Measurements from ENCODE around the gene BAHD1. TPM values are rescaled to one million over a fixed set of nuclear protein-coding genes. Genes with fewer than 3 reads are reported as not detected.

BAHD1 gene
- total RNA-seq, 4 donors from 2014 or later: 9.0 to 35.5 (median 26.4) TPM

- Histone ChIP-seq H3K27ac (no peak overlapping the region), H3K9me3 (no peaks in the 10 kb centered on the region), H3K4me1 (peaks cover 20 to 57% (median 38%) of the 10 kb centered on the region in 4 donors), H3K4me3 (no peak overlapping the region), H3K27me3 (no peaks in the 10 kb centered on the region), H3K36me3 (peaks cover 0 to 7% (median 0%) of the 10 kb centered on the region in 4 donors)
- TF ChIP-seq POLR2A (IDR thresholded peaks at IDR 0.05): no peak
- TF ChIP-seq POLR2AphosphoS5 (IDR thresholded peaks at IDR 0.05): no peak
- no peak for TF ChIP-seq EP300 (IDR thresholded peaks at IDR 0.05; ENCODE audit: low read depth)
- TF ChIP-seq CTCF (IDR thresholded peaks at IDR 0.05): no peak
- DNase-seq: no peak
- 80% methylated on average over 7 of the region's 7 CpGs; no CpG with 5 or more reads in 1 of the 2 donors for WGBS, 2 donors (ENCODE audit: low coverage in 1 of 2)
- intact Hi-C loops (cut with DNase I; ENCODE audit: low total_unique reads) (no loop called here), in situ Hi-C loops (cut with MboI; ENCODE audit: low pct_ligation_motif_present in 1 of 4, low pct_unique_long_range_greater_than_20kb in 1 of 4, low sequenced_read_pairs in 3 of 4) (no loop called here)
Observed at GRCh38 chr15:40456299-40456712, 15.6 kb downstream of the BAHD1 start.

- intact Hi-C loops (cut with DNase I; ENCODE audit: low total_unique reads) (no loop called here), in situ Hi-C loops (cut with MboI; ENCODE audit: low pct_ligation_motif_present in 1 of 4, low pct_unique_long_range_greater_than_20kb in 1 of 4, low sequenced_read_pairs in 3 of 4) (no loop called here)
- H3K9me3 ChIP-seq: no peaks in the 10 kb centered on the region
- peaks cover 0 to 7% (median 0%) of the 10 kb centered on the region in 4 donors for H3K36me3 ChIP-seq
- H3K4me1 ChIP-seq: peaks cover 18 to 53% (median 34%) of the 10 kb centered on the region in 4 donors
- no peaks in the 10 kb centered on the region for H3K27me3 ChIP-seq
- WGBS, 2 donors (ENCODE audit: low coverage in 1 of 2): 79% methylated on average over 4 of the region's 4 CpGs; no CpG with 5 or more reads in 1 of the 2 donors
- no peak for DNase-seq
- TF ChIP-seq EP300 (IDR thresholded peaks at IDR 0.05; ENCODE audit: low read depth) (no peak), POLR2AphosphoS5 (IDR thresholded peaks at IDR 0.05) (no peak), CTCF (IDR thresholded peaks at IDR 0.05) (no peak), POLR2A (IDR thresholded peaks at IDR 0.05) (no peak)
- H3K4me3 ChIP-seq: no peak overlapping the region
- H3K27ac ChIP-seq: no peak overlapping the region
Observed at GRCh38 chr15:40456738-40457137, 16.0 kb downstream of the BAHD1 start.

GRCh38 chr15:40458495-40459371 lies 18.0 kb downstream of the BAHD1 start:
- intact Hi-C loops (cut with DNase I; ENCODE audit: low total_unique reads) (no loop called here), in situ Hi-C loops (cut with MboI; ENCODE audit: low pct_ligation_motif_present in 1 of 4, low pct_unique_long_range_greater_than_20kb in 1 of 4, low sequenced_read_pairs in 3 of 4) (no loop called here)
- peaks cover 0 to 7% (median 0%) of the 10 kb centered on the region in 4 donors for H3K36me3 ChIP-seq
- no peaks in the 10 kb centered on the region for H3K27me3 ChIP-seq
- H3K4me3 ChIP-seq: no peak overlapping the region
- H3K9me3 ChIP-seq: no peaks in the 10 kb centered on the region
- DNase-seq: no peak
- no peak for TF ChIP-seq POLR2A (IDR thresholded peaks at IDR 0.05)
- no peak for TF ChIP-seq CTCF (IDR thresholded peaks at IDR 0.05)
- no peak for TF ChIP-seq EP300 (IDR thresholded peaks at IDR 0.05; ENCODE audit: low read depth)
- no peak for TF ChIP-seq POLR2AphosphoS5 (IDR thresholded peaks at IDR 0.05)
- WGBS, 2 donors (ENCODE audit: low coverage in 1 of 2): 96% methylated on average over 26 of the region's 37 CpGs; no CpG with 5 or more reads in 1 of the 2 donors
- H3K4me1 ChIP-seq: peaks cover 12 to 33% (median 16%) of the 10 kb centered on the region in 4 donors
- no peak overlapping the region for H3K27ac ChIP-seq

GRCh38 chr15:40459391-40460015 lies 18.8 kb downstream of the BAHD1 start:
- H3K4me1 ChIP-seq: peaks cover 8 to 25% (median 13%) of the 10 kb centered on the region in 4 donors
- intact Hi-C loops (cut with DNase I; ENCODE audit: low total_unique reads) (no loop called here), in situ Hi-C loops (cut with MboI; ENCODE audit: low pct_ligation_motif_present in 1 of 4, low pct_unique_long_range_greater_than_20kb in 1 of 4, low sequenced_read_pairs in 3 of 4) (no loop called here)
- H3K27ac ChIP-seq: no peak overlapping the region
- no peaks in the 10 kb centered on the region for H3K9me3 ChIP-seq
- peaks cover 0 to 7% (median 0%) of the 10 kb centered on the region in 4 donors for H3K36me3 ChIP-seq
- no peak overlapping the region for H3K4me3 ChIP-seq
- DNase-seq: no peak
- TF ChIP-seq POLR2A (IDR thresholded peaks at IDR 0.05): no peak
- no peak for TF ChIP-seq EP300 (IDR thresholded peaks at IDR 0.05; ENCODE audit: low read depth)
- no peak for TF ChIP-seq POLR2AphosphoS5 (IDR thresholded peaks at IDR 0.05)
- TF ChIP-seq CTCF (IDR thresholded peaks at IDR 0.05): no peak
- H3K27me3 ChIP-seq: no peaks in the 10 kb centered on the region
- 99% methylated on average over 19 of the region's 19 CpGs; no CpG with 5 or more reads in 1 of the 2 donors for WGBS, 2 donors (ENCODE audit: low coverage in 1 of 2)

Data from transverse colon (tissue), 4 donors.